Naive thymus-derived CD8-positive, alpha-beta T cell (primary cell): ENCODE measurements around the gene HRNR. TPM values are rescaled to one million over a fixed set of nuclear protein-coding genes. Genes with fewer than 3 reads are reported as not detected.
"Not testable (repeated sequence)": the region's sequence is repeated elsewhere in the genome, so short reads cannot be mapped to it uniquely, and the experiment has no call there.

Experiments used
- ATAC-seq, 2 donors: fragments of 150-1000 bp; cut with Tn5 transposase in 1 of 2; sonication (Bioruptor Pico), chemical (Tn5 transposase) in 1 of 2; 1 replicate in 1 of 2; 2 replicates in 1 of 2; pipeline ENCODE4 v1.10.0; 2021; ENCODE audit warnings: mild to moderate bottlenecking in 2 of 2, moderate library complexity in 2 of 2
- POLR2A ChIA-PET: fragments of 350-600 bp; sonication (Branson Sonifier 250); formaldehyde crosslinking; loops from one replicate; lab custom pipeline; 2021; ENCODE audit warnings: antibody characterized with exemption; lab: Charles Lee
- DNase-seq, 10 donors: peaks; one replicate each; pipeline versions ENCODE4 v3.0.0 to v3.0.0-alpha.2; 2020 to 2022
- H3K27ac Mint-ChIP-seq, 10 donors: one replicate each; pipeline ENCODE4 v1.8.0; 2020 to 2022; ENCODE audit warnings: mild to moderate bottlenecking in 10 of 10, mixed read lengths in 10 of 10, moderate library complexity in 4 of 10, inconsistent platforms in 1 of 10
- H3K27me3 Mint-ChIP-seq, 5 donors: one replicate each; pipeline ENCODE4 v1.8.0; 2021 to 2022; ENCODE audit warnings: mixed read lengths in 5 of 5
- H3K36me3 Mint-ChIP-seq, 3 donors: one replicate each; pipeline ENCODE4 v1.8.0; 2020 to 2022; ENCODE audit warnings: mixed read lengths in 3 of 3, mild to moderate bottlenecking in 2 of 3, inconsistent platforms in 1 of 3
- H3K4me1 Mint-ChIP-seq, 4 donors: one replicate each; pipeline ENCODE4 v1.8.0; 2021 to 2022; ENCODE audit warnings: mixed read lengths in 4 of 4
- H3K4me3 Mint-ChIP-seq, 10 donors: one replicate each; pipeline ENCODE4 v1.8.0; 2020 to 2022; ENCODE audit warnings: mild to moderate bottlenecking in 10 of 10, mixed read lengths in 10 of 10, moderate library complexity in 6 of 10, inconsistent platforms in 1 of 10
- H3K9me3 Mint-ChIP-seq, 9 donors: one replicate each; pipeline ENCODE4 v1.8.0; 2020 to 2022; ENCODE audit warnings: mixed read lengths in 9 of 9, mild to moderate bottlenecking in 3 of 9, inconsistent platforms in 1 of 9, moderate library complexity in 1 of 9
- polyA plus RNA-seq, 3 donors: library from polyadenylated mRNA; unstranded; fragments of 300-500 nt; fragmentation: Illumina TruSeq; gene quantifications; one replicate each; pipeline ENCODE4 v1.2.3, GENCODE V29; 2021
- total RNA-seq, 8 experiments: library from RNA in 2 of 8; stranded (reverse) in 2 of 8; gene quantifications; one replicate each; pipeline ENCODE4 v1.2.3 and lab custom pipeline; 2021 to 2026

HRNR gene
- total and polyA plus RNA-seq, 5 experiments from 2014 or later = 0.03 to 0.10 TPM; not detected in 3

DNA sequence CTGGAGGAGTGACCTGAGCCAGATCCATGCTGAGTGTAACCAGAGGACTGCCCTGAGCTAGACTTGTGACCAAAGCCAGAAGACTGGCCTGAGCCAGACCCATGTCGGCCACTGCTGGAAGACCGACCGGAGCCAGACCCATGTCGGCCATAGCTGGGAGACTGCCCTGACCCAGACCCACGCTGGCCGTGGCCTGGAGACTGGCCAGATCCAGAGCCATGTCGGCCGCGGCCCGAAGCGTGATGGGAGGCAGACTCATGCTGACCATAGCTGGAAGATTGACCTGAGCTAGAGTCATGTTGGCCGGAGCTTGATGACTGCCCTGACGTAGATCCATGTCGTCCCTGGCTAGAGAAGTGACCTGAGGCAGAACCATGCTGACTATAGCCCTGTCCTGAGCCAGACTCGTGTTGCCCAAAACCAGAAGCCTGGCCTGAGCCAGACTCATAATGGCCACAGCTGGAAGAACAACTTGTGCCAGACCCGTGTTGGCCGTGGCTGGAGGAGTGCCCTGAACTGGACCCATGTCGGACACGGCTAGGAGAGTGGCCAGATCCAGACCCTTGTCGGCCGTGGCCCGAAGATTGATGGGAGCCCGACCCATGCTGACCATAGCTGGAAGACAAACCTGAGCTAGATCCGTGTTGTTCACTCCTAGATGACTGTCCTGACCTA lies 5.1 kb downstream of the HRNR start:
- Mint-ChIP-seq H3K36me3 (peaks cover 0 to 7% (median 4%) of the 10 kb centered on the region in 3 donors), H3K4me1 (no peaks in the 10 kb centered on the region), H3K9me3 (peaks cover 0 to 7% (median 0%) of the 10 kb centered on the region in 9 donors), H3K27me3 (peaks cover 0 to 19% (median 2%) of the 10 kb centered on the region in 5 donors), H3K27ac (no peak overlapping the region), H3K4me3 (no peak overlapping the region)
- ATAC-seq = no peak
- DNase-seq = peak in 2 of 10 donors; percentile 5 to 56
- POLR2A ChIA-PET = no interaction called here

DNA sequence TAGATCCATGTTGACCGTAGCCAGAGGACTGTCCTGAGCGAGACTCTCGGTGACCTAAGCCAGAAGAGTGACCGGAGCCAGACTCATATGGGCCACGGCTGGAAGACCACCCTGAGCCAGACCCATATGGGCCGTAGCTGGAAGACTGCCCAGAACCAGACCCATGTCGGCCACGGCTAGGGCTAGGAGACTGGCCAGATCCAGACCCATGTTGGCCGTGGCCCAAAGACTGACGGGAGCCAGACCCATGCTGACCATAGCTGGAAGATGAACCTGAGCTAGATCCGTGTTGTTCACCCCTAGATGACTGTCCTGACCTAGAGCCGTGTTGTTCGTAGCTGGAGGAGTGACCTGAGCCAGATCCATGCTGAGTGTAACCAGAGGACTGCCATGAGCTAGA lies 8.4 kb downstream of the HRNR start:
- H3K9me3 Mint-ChIP-seq, H3K4me3 Mint-ChIP-seq, H3K36me3 Mint-ChIP-seq, POLR2A ChIA-PET, H3K27ac Mint-ChIP-seq, H3K4me1 Mint-ChIP-seq, ATAC-seq: not testable (repeated sequence)
- peaks cover 0 to 12% (median 2%) of the 10 kb centered on the region in 5 donors for H3K27me3 Mint-ChIP-seq
- peak in 4 of 10 donors; percentile 24 to 60 (median 30) for DNase-seq

DNA sequence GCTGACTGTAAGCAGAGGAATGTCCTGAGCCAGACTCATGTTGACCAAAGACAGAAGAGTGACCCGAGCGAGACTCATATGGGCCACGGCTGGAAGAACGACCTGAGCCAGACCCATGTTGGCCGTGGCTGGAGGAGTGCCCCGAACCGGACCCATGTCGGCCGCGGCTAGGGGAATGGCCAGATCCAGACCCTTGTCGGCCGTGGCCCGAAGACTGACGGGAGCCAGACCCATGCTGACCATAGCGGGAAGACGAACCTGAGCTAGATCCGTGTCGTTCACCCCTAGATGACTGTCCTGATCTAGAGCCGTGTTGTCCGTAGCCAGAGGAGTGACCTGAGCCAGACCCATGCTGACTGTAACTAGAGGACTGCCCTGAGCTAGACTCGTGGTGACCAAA lies 9.1 kb downstream of the HRNR start:
- H3K4me3 Mint-ChIP-seq, ATAC-seq, H3K9me3 Mint-ChIP-seq, POLR2A ChIA-PET, H3K27ac Mint-ChIP-seq, H3K4me1 Mint-ChIP-seq, H3K27me3 Mint-ChIP-seq, H3K36me3 Mint-ChIP-seq: not testable (repeated sequence)
- DNase-seq = peak in 4 of 10 donors; percentile 17 to 61 (median 26)

DNA sequence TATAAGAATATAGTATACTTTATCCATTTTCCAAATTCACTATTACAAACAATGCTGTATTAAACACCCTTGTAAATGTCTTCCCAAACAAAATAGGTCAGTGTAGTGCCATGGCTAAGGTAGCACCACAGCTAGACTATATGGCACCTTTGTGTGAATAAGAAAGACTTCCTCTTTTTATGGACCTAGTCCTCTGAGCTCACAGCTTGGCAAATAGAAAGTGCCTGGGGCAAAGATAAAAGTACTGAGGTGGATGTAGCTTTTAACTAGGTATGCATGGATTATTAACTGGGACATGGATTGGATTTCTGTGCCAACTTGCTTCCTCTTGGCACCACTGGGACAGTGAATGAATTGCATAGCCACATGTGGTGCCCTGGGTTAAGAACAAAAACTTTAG lies 25.0 kb downstream of the HRNR start:
- H3K27me3 Mint-ChIP-seq = peaks cover 5 to 17% (median 13%) of the 10 kb centered on the region in 5 donors
- peaks cover 0 to 2% (median 0%) of the 10 kb centered on the region in 9 donors for H3K9me3 Mint-ChIP-seq
- no peak overlapping the region for H3K27ac Mint-ChIP-seq
- ATAC-seq = no peak
- DNase-seq = no peak
- peaks cover 0 to 2% (median 0%) of the 10 kb centered on the region in 4 donors for H3K4me1 Mint-ChIP-seq
- POLR2A ChIA-PET = no interaction called here
- no peak overlapping the region for H3K4me3 Mint-ChIP-seq
- no peaks in the 10 kb centered on the region for H3K36me3 Mint-ChIP-seq

DNA sequence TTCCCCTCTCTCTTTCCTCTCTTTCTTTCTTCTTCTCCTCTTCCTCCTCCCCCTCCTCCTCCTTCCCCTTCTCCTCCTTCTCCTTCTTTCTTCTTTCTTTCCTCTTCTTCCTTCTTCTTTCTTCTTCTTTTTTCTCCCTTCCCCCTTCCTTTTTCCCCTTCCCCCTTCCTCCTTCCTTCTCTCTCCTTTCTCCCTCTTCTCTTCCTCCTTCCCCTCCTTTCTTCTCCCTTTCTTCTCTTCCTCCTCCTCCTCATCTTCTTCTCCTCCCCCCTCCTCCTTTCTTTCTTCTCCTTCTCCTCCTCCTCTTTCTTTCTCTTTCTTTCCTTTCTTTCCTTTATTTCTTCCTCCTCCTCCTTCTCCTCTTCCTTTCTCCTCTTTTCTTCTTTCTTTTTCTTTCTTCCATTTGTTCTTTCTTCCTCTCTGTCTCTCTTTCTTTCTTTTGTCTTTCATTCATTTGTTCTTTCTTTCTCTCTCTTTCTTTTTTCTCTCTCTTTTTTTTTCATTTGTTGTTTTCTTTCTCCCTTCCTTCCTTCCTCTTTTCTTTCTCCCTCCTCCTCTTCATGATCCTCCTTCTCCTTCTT lies 26.5 kb downstream of the HRNR start:
- Mint-ChIP-seq H3K27ac (peak overlapping the region in 1 of 10 donors; percentile 38), H3K36me3 (no peaks in the 10 kb centered on the region), H3K4me3 (no peak overlapping the region), H3K9me3 (peaks cover 0 to 2% (median 0%) of the 10 kb centered on the region in 9 donors), H3K27me3 (peaks cover 5 to 17% (median 13%) of the 10 kb centered on the region in 5 donors), H3K4me1 (peaks cover 0 to 2% (median 0%) of the 10 kb centered on the region in 4 donors)
- no peak for DNase-seq
- POLR2A ChIA-PET = no interaction called here
- no peak for ATAC-seq

DNA sequence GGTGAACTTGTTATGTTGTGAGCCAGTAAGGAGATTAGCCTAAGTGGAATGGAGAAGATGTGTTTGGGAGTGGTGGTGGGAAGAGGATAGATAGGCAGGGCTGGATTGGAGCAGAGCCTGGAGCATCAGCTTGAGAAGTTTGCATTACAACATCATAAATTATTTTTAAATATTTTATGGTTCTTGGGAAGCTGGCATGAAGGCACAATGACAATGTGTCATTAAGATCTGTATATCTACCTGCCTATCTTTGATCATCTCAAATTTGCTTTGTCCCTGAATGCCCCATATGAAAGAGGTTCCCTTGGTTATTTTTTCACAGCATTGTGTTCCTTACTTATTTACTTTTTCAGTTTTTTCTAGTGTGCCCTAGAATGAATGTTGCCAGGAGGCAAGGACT lies 32.3 kb downstream of the HRNR start:
- Mint-ChIP-seq H3K4me3 (no peak overlapping the region), H3K27me3 (no peaks in the 10 kb centered on the region), H3K36me3 (no peaks in the 10 kb centered on the region), H3K27ac (no peak overlapping the region), H3K9me3 (no peaks in the 10 kb centered on the region), H3K4me1 (peaks cover 2 to 6% (median 6%) of the 10 kb centered on the region in 4 donors)
- POLR2A ChIA-PET = no interaction called here
- DNase-seq = no peak
- ATAC-seq = no peak

DNA sequence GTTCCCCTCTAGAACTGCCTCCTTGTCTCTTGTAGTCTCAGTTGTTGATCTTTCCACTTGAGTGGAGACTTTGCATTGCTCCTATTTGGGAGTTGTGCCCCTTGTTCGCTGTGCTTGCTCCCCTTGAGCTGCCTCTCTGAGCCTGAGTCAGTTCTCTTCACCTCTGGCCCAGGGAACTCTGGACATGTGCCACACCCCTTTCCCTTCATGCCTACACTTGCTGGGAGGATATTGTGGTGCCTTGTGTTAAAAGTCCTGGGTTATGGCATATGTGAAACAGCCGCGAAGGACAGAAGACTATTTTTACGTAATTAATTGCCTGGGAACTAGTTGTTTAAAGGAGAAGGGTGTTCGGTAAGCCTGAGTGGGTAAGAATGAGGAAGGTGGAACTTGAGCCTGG lies 32.7 kb downstream of the HRNR start:
- ATAC-seq (no peak), DNase-seq (no peak)
- H3K9me3 Mint-ChIP-seq = no peaks in the 10 kb centered on the region
- no peaks in the 10 kb centered on the region for H3K27me3 Mint-ChIP-seq
- peaks cover 2 to 6% (median 6%) of the 10 kb centered on the region in 4 donors for H3K4me1 Mint-ChIP-seq
- H3K27ac Mint-ChIP-seq = no peak overlapping the region
- POLR2A ChIA-PET = no interaction called here
- H3K36me3 Mint-ChIP-seq = no peaks in the 10 kb centered on the region
- H3K4me3 Mint-ChIP-seq = no peak overlapping the region

DNA sequence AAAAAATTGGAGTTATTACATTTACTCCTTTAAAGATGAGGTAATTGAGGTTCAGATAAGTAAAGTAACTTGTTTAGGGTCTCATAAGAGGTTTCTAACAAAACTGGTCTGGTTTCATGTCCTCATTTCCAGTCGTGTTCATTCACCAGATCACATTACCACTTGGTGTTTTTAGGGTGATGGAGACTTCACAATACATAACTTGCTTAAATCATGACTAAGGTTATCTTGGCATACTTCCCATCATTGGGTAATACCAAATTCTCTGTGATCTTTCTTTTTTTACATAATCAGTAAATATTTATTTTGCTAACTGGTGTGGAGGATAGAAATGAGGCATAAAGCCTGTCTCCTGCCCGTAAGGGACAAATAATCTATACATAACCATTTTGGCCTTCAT lies 33.4 kb downstream of the HRNR start:
- Mint-ChIP-seq H3K36me3 (no peaks in the 10 kb centered on the region), H3K27ac (no peak overlapping the region), H3K4me1 (peaks cover 2 to 8% (median 6%) of the 10 kb centered on the region in 4 donors), H3K4me3 (no peak overlapping the region), H3K9me3 (no peaks in the 10 kb centered on the region), H3K27me3 (no peaks in the 10 kb centered on the region)
- no peak for DNase-seq
- POLR2A ChIA-PET = no interaction called here
- no peak for ATAC-seq

DNA sequence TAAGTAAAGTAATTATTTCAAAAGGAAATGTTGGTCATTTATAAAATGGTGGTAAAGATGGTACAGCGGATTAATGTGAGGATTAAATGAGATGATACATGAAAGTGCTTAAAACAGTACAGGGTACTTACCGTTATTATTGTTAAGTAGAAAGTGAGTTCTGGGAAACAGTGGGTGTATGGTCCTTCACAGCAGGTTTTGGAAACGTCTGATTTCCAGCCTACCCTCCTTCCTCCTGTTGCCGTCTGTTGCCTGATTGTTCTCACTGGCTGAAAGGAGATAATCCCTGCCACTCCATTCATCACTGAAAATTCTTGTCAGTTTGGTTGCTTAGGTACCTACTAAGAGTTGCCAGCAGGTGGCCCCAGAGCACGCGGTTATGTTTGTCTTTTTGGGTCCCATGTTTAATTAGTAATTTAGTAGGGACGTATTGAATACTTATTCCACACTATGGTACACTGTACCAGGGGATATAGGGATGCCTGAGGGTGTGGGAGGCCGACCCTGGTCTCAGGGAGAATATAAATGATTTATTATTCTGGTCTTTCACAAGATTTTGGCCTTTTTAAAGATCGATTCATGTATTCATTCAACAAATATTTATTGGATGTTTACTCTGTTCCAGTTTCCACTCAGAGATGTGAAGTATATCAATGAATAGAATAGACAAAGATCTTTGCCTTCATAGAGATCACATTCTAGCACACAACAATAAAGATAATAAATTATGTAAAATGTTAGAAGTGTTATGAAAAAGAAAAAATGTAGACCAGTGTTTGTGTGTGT lies 34.1 kb downstream of the HRNR start:
- Mint-ChIP-seq H3K4me3 (peak overlapping the region; percentile 75 to 91 (median 86)), H3K9me3 (no peaks in the 10 kb centered on the region), H3K27ac (peak overlapping the region in 8 of 10 donors; percentile 44 to 83 (median 72)), H3K36me3 (no peaks in the 10 kb centered on the region), H3K27me3 (peaks cover 0 to 4% (median 2%) of the 10 kb centered on the region in 5 donors), H3K4me1 (peaks cover 2 to 13% (median 8%) of the 10 kb centered on the region in 4 donors)
- DNase-seq = peak; percentile 28 to 76 (median 58)
- peak; percentile 67 to 72 for ATAC-seq
- POLR2A ChIA-PET = interaction anchor here (1.0 kb wide), 1 partner anchor 142 kb away, joined by 7 read pairs; no protein-coding TSS in a partner anchor

DNA sequence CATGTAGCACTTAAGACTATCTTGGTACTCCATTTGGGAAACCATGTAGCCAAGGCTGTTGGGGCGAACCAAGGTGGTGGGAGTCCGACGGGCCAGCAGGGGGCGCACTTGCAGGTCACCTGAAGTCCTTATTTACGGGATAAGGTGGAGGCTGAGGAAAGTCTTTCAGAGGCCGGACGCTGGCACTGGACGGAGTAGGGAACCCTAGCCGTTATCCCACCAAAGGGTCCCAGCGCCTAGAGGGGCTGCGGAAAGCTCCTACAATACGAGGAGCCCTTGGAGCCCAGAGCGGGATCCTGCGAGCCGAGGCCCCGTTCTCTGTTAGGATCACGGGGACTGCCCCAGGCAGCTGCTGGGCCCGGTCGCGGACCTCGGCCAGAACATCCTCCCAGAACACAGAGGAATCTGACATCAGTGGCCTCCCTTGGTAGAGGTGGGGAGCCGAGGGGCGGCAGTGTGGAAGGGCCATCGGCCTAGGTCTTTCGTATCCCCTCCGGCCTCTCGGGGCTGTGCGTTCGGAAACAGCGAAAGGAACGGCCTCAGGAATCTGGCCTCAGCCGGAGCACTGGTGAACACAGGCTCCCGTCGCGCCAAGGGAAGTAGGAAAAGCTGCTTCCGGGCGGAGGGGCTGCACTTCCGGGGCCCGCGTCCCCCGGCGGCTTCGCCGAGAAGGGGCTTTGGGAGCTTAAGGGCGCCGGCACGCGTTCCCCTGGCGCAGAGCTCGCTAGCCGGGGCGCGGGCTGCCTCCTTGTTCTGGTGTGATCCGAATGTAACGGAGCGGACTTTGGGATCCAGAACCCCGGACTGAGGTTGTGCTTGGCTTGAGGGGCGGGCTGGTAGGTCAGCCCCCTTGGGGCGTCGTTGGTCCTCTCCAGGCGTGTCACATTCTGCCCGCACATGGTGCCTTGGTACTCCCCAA lies 35.1 kb downstream of the HRNR start:
- Mint-ChIP-seq H3K4me3 (peak overlapping the region; percentile 75 to 91 (median 86)), H3K27ac (peak overlapping the region in 7 of 10 donors; percentile 25 to 83 (median 74)), H3K36me3 (no peaks in the 10 kb centered on the region), H3K4me1 (peaks cover 2 to 13% (median 8%) of the 10 kb centered on the region in 4 donors), H3K9me3 (no peaks in the 10 kb centered on the region), H3K27me3 (peaks cover 2 to 13% (median 5%) of the 10 kb centered on the region in 5 donors)
- ATAC-seq = peak; percentile 72 to 75
- POLR2A ChIA-PET = interaction anchor here (0.7 to 1.1 kb wide), 4 partner anchors 136 to 270 kb away, joined by 3 to 8 read pairs (median 5); no protein-coding TSS in a partner anchor
- DNase-seq = peak; percentile 47 to 86 (median 70)

DNA sequence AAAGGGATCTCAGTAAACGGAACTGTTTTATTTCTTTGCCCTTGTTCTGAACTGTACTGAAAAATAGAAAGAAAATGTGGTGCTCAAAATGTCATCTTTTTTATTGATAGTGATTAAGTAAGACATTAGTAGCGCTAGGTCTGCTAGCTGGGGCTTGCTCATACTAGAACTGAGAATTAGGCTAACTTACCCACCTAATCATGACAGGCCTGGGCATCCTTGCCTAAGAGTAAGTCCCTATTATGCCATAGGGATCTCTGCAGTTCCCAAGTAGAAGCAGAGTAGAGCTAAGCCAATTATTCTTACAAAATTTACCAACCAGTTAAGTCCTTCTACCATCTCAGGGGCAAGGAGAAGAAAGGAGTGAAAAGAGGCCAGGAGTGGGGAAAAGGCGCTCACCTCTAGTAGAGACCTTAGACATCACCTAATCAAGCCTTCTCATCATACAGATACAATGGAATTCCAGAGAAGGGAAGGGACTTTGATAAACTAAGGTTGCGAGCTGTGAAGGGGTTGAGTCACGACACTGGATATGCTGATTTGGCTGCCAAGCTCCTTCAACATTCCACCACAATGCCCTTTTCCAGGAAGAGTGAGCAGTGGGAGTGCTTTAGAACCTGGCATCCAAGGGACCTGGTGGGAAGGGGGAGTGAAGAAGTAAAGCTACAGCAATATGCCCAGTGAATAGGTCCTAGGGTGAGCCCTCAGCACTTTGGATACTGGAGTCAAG lies 37.3 kb downstream of the HRNR start:
- peaks cover 2 to 13% (median 8%) of the 10 kb centered on the region in 4 donors for H3K4me1 Mint-ChIP-seq
- H3K4me3 Mint-ChIP-seq = no peak overlapping the region
- POLR2A ChIA-PET = interaction anchor here (1.2 to 2.5 kb wide), 2 partner anchors 138 to 146 kb away, joined by 4 to 11 read pairs; no protein-coding TSS in a partner anchor
- no peak overlapping the region for H3K27ac Mint-ChIP-seq
- no peaks in the 10 kb centered on the region for H3K36me3 Mint-ChIP-seq
- ATAC-seq (no peak), DNase-seq (no peak)
- H3K27me3 Mint-ChIP-seq = peaks cover 2 to 22% (median 5%) of the 10 kb centered on the region in 5 donors
- H3K9me3 Mint-ChIP-seq = no peaks in the 10 kb centered on the region
